ENCODE results near the gene RPL13A.

RPL13A gene

GRCh38 chr19:49453757-49454240 is 33.6 kb upstream of the RPL13A start:
- peaks cover 40% of the 10 kb centered on the region for H3K79me2 ChIP-seq (ENCODE audit: low read length)
- peak overlapping the region; percentile 70 for H3K4me3 ChIP-seq (ENCODE audit: low read length)
- H2AFZ ChIP-seq (ENCODE audit: low read length) = no peak overlapping the region
- H3K9me3 ChIP-seq (replicated peaks; ENCODE audit: insufficient read depth, low read length) = no peaks in the 10 kb centered on the region
- H3K36me3 ChIP-seq (replicated peaks; ENCODE audit: insufficient read depth, low read length) = no peaks in the 10 kb centered on the region
- TF ChIP-seq EZH2 (optimal IDR thresholded peaks at IDR 0.05; ENCODE audit: low read depth, low read length) (no peak), EZH2phosphoT487 (IDR thresholded peaks at IDR 0.05; ENCODE audit: low read length) (no peak)
- TF ChIP-seq, protein P1, sequence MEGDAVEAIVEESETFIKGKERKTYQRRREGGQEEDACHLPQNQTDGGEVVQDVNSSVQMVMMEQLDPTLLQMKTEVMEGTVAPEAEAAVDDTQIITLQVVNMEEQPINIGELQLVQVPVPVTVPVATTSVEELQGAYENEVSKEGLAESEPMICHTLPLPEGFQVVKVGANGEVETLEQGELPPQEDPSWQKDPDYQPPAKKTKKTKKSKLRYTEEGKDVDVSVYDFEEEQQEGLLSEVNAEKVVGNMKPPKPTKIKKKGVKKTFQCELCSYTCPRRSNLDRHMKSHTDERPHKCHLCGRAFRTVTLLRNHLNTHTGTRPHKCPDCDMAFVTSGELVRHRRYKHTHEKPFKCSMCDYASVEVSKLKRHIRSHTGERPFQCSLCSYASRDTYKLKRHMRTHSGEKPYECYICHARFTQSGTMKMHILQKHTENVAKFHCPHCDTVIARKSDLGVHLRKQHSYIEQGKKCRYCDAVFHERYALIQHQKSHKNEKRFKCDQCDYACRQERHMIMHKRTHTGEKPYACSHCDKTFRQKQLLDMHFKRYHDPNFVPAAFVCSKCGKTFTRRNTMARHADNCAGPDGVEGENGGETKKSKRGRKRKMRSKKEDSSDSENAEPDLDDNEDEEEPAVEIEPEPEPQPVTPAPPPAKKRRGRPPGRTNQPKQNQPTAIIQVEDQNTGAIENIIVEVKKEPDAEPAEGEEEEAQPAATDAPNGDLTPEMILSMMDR (IDR thresholded peaks at IDR 0.05; ENCODE audit: low read length) = no peak
- peak overlapping the region; percentile 59 for H3K4me2 ChIP-seq (ENCODE audit: low read depth, low read length)
- H3K9ac ChIP-seq (ENCODE audit: low read length) = peak overlapping the region; percentile 87
- H3K9me2 ChIP-seq (replicated peaks; ENCODE audit: insufficient read depth, low read length) = no peaks in the 10 kb centered on the region
- H3K4me1 ChIP-seq (ENCODE audit: low read length) = peaks cover 23% of the 10 kb centered on the region
- no peaks in the 10 kb centered on the region for H4K20me1 ChIP-seq (ENCODE audit: insufficient read depth, low read length)
- peak overlapping the region; percentile 75 for H3K27ac ChIP-seq (ENCODE audit: low read length)
- no peaks in the 10 kb centered on the region for H3K27me3 ChIP-seq (replicated peaks; ENCODE audit: insufficient read depth, low read length)
- DNase-seq = peak; percentile 25
- H3F3A ChIP-seq (ENCODE audit: insufficient read depth, low read length) = peaks cover 22% of the 10 kb centered on the region

DNA sequence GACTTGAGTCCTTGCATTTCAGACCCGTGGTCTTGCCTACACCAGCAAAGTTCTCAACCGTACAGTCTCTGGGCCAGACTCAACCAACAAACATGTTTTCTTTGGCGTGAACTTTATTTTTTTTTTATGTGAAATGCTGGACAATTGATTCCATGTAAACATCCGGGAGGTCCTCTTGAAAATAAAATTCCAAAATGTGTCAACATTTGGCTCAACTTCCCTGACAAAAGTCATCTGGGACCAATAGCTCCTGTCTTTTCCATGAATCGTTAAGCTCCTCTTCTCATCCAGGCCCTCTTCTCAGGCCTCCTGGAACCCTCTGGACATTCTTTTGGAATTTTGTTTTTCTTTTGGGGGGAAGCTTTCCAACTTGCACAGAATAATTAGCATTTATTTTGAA is 31.6 kb upstream of the RPL13A start:
- H3K4me1 ChIP-seq (ENCODE audit: low read length) = peaks cover 20% of the 10 kb centered on the region
- no peak overlapping the region for H2AFZ ChIP-seq (ENCODE audit: low read length)
- H4K20me1 ChIP-seq (ENCODE audit: insufficient read depth, low read length) = no peaks in the 10 kb centered on the region
- H3K27me3 ChIP-seq (replicated peaks; ENCODE audit: insufficient read depth, low read length) = no peaks in the 10 kb centered on the region
- no peaks in the 10 kb centered on the region for H3K9me3 ChIP-seq (replicated peaks; ENCODE audit: insufficient read depth, low read length)
- H3K79me2 ChIP-seq (ENCODE audit: low read length) = peaks cover 33% of the 10 kb centered on the region
- no peaks in the 10 kb centered on the region for H3K9me2 ChIP-seq (replicated peaks; ENCODE audit: insufficient read depth, low read length)
- no peaks in the 10 kb centered on the region for H3K36me3 ChIP-seq (replicated peaks; ENCODE audit: insufficient read depth, low read length)
- no peak overlapping the region for H3K27ac ChIP-seq (ENCODE audit: low read length)
- no peak overlapping the region for H3K4me3 ChIP-seq (ENCODE audit: low read length)
- no peak for DNase-seq
- TF ChIP-seq EZH2 (optimal IDR thresholded peaks at IDR 0.05; ENCODE audit: low read depth, low read length) (no peak), EZH2phosphoT487 (IDR thresholded peaks at IDR 0.05; ENCODE audit: low read length) (no peak)
- TF ChIP-seq, protein P1 (IDR thresholded peaks at IDR 0.05; ENCODE audit: low read length) = no peak
- H3F3A ChIP-seq (ENCODE audit: insufficient read depth, low read length) = peaks cover 23% of the 10 kb centered on the region
- no peak overlapping the region for H3K9ac ChIP-seq (ENCODE audit: low read length)
- no peak overlapping the region for H3K4me2 ChIP-seq (ENCODE audit: low read depth, low read length)

- no peak overlapping the region for H2AFZ ChIP-seq (ENCODE audit: low read length)
- H3K9ac ChIP-seq (ENCODE audit: low read length) = no peak overlapping the region
- H3K4me2 ChIP-seq (ENCODE audit: low read depth, low read length) = no peak overlapping the region
- H3K36me3 ChIP-seq (replicated peaks; ENCODE audit: insufficient read depth, low read length) = no peaks in the 10 kb centered on the region
- no peaks in the 10 kb centered on the region for H4K20me1 ChIP-seq (ENCODE audit: insufficient read depth, low read length)
- no peaks in the 10 kb centered on the region for H3K27me3 ChIP-seq (replicated peaks; ENCODE audit: insufficient read depth, low read length)
- no peak overlapping the region for H3K27ac ChIP-seq (ENCODE audit: low read length)
- H3F3A ChIP-seq (ENCODE audit: insufficient read depth, low read length) = peaks cover 23% of the 10 kb centered on the region
- H3K79me2 ChIP-seq (ENCODE audit: low read length) = peaks cover 28% of the 10 kb centered on the region
- H3K9me2 ChIP-seq (replicated peaks; ENCODE audit: insufficient read depth, low read length) = no peaks in the 10 kb centered on the region
- TF ChIP-seq EZH2 (optimal IDR thresholded peaks at IDR 0.05; ENCODE audit: low read depth, low read length) = no peak
- TF ChIP-seq, protein P1 (IDR thresholded peaks at IDR 0.05; ENCODE audit: low read length) = no peak
- no peak for TF ChIP-seq EZH2phosphoT487 (IDR thresholded peaks at IDR 0.05; ENCODE audit: low read length)
- no peak overlapping the region for H3K4me3 ChIP-seq (ENCODE audit: low read length)
- H3K9me3 ChIP-seq (replicated peaks; ENCODE audit: insufficient read depth, low read length) = no peaks in the 10 kb centered on the region
- H3K4me1 ChIP-seq (ENCODE audit: low read length) = peaks cover 20% of the 10 kb centered on the region
- no peak for DNase-seq
Observed at GRCh38 chr19:49456326-49456725, 31.1 kb upstream of the RPL13A start.
